HG03460 (cell line): ENCODE measurements around the gene SVEP1.
"Not testable (repeated sequence)": the region's sequence is repeated elsewhere in the genome, so short reads cannot be mapped to it uniquely, and the experiment has no call there.

Experiments
- ATAC-seq: cut with Tn5 transposase; IDR thresholded peaks from one replicate; pipeline ENCODE4 v1.9.1; 2021; ENCODE audit not compliant: unreplicated experiment

Gene SVEP1

DNA sequence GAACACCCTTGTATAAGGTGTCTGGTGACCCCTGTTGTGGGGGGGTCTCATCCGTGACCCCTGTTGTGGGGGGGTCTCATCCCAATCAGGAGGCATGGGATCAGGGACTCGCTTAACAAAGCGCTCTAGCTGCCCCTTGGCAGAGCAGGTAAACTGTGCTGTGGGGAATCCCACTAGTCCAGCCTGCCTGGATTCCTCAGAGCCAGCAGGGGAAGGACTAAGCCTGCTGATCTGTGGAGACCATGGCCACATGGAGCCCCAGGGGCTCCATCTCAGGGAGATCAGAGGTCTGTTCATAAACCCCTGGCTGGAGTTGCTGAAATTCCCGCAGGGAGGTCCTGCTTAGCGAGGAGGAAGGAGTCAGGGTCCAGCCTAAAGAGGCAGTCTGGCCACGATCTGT lies 196.1 kb downstream of the SVEP1 start:
- no peak for ATAC-seq

- ATAC-seq, result no peak
These were observed 196.8 kb downstream of the SVEP1 start for GRCh38 chr9:110382731-110383130.

DNA sequence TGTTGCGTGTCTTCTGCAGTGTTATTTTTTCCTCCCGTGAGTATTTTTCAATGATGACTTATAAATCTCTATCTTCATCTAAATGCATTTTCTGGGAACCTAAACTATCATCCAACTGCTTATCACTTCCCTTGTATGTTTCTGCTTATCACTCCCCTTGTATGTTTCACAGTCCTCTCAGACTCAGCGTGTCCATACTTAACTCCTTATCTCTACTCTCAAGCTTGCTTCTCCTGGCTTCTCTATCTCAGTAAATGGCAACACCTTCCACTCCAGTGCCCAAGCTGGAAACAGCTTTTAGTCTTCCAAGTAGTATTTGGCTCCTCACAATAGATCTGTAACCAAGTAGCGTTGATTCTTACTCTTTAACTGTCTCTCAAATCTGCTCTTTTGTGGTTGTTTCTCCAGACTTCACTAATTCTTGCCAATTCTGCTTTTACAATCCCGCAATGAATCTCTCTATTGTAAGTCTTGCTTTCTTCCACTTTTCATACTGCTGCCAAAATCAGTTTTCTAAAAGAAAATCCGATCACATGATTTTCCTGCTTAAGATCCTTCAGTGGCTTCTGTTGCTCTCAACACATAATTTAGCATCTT lies 208.0 kb downstream of the SVEP1 start:
- ATAC-seq, result no peak

GRCh38 chr9:110370315-110370714 lies 209.2 kb downstream of the SVEP1 start:
- ATAC-seq, result no peak

GRCh38 chr9:110364451-110364850 lies 215.1 kb downstream of the SVEP1 start:
- no peak for ATAC-seq

GRCh38 chr9:110358992-110359391 lies 220.5 kb downstream of the SVEP1 start:
- not testable (repeated sequence) for ATAC-seq

DNA sequence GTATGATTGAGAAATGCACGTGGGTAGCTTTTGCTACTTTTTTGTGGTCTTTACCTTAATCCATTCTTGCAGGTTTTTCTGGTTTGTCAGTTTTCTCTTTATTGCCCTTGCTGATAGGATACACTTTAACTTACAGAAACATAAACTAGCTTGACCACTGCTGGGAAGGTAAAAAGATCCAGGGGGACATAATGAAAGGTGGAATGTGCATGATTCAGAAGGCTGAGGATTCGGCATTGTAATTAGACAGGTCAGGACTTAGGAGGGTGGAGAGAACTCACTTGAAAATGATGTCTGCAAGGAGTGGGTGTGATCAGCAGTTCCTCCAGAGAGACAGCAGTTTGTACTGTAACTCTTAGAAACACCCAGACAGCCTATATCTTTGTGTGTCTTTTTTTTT lies 222.0 kb downstream of the SVEP1 start:
- ATAC-seq, result no peak

DNA sequence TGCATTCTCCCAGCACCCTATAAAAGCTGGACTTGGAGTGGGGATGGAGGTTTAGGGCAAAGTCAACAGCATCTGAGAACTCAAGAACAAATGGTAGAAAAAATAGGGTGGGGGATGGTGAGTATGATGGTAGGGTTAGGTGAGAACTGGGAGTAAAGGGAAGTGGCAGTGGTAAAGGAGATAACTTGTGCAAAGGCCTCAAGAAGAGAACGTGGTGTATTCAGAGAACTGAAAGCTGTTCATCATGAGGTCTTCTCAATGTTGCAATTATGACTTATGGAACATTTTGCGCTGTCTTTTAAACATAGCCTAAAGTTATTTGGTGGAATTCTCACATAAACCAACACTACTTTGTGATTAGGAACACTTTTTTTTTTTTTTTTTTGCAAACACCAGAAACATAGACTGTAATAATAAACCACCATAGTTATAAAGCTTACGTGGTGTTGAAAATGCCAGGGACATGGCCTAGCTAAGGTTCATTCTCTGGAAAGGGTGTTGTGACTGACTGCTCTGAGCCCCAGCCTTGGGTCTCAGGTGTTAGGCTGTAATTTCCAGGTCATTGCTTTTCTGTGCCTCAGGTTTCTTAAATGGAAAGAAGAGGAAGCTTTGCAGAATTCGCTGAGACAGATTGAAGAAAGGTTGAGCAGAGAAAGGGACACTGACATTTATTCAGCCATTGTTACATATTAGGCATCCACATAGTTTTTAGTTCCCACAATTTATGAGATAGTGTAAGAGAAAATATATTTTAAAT lies 222.7 kb downstream of the SVEP1 start:
- no peak for ATAC-seq

DNA sequence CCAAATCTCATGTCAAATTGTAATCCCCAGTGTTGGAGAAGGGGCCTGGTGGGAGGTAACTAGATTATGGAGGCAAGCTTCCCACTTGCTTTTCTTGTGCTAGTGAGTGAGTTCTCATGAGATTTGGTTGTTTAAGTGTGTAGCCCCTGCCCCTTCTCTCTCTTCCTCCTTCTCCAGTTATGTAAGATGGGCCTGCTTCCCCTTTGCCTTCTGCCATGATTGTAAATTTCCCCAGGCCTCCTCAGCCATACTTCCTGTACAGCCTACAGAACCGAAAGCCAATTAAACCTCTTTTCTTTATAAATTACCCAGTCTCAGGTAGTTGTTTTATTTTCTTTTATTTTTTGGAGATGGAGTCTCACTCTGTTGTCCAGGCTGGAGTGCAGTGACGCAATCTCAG lies 223.6 kb downstream of the SVEP1 start:
- ATAC-seq, result no peak

GRCh38 chr9:110351009-110351467 lies 228.5 kb downstream of the SVEP1 start:
- ATAC-seq, result no peak

- no peak for ATAC-seq
These were observed 233.2 kb downstream of the SVEP1 start for GRCh38 chr9:110346325-110346724.

GRCh38 chr9:110344821-110345220 lies 234.7 kb downstream of the SVEP1 start:
- no peak for ATAC-seq

GRCh38 chr9:110343551-110343950 lies 236.0 kb downstream of the SVEP1 start:
- ATAC-seq, result no peak

DNA sequence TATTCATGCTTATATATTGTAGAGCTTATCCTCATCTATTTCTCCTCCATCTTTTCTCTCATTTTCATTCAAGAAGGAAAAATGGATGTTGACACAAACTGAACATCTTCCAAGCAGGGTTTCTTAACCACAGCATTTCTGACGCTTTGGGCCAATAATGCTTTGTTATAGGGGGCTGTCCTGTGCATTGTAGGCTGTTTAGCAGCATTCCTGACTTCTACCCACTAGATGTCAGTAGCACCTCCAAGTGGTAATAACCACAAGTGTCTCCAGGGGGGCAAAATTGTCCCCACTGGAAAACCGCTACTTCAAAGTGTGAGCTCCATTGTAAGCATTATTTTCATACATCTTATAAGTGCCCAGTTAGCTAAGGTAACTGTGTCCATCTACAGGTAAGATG lies 239.2 kb downstream of the SVEP1 start:
- ATAC-seq, result no peak

DNA sequence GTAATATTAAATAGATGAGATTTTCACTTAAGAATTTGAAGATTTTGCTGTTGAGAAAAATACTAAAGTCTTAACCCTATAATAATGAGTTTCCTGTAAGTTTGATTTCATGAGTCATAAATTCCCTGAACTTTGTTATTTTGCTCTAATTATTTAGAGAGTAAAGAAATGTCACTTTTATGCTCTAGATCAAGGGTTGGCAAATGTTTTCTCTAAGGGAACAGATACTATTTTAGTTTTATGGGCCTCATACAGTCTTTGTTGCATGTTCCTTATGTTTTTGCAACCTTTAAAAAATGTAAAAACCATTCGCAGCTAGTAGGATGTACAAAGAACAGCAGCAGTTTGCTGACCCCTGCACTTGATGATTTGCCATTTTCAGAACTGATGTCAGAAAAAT lies 241.4 kb downstream of the SVEP1 start:
- no peak for ATAC-seq

DNA sequence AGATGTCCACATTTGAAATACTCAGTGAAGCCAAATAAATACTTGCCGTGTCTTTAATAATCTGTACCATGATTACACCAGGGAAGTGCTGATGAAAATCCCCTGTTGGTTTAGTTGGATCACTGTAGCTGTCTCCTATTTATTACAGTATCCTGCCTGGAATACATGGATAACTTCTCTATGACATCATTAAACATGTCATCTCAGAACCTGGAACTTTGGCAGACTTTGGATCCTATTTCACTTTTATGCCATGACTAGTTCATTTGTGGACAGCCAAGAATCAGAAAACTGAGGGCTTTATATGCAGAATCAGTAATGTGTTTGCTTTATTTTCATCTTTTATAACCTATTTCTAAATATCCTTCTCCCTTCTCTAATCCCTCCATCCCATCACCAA lies 241.8 kb downstream of the SVEP1 start, which contains the start of gene TXNDC8:
TSS of gene TXNDC8 (minus strand) at position 137 of the 400 bp plus-strand sequence.
- ATAC-seq, result no peak

DNA sequence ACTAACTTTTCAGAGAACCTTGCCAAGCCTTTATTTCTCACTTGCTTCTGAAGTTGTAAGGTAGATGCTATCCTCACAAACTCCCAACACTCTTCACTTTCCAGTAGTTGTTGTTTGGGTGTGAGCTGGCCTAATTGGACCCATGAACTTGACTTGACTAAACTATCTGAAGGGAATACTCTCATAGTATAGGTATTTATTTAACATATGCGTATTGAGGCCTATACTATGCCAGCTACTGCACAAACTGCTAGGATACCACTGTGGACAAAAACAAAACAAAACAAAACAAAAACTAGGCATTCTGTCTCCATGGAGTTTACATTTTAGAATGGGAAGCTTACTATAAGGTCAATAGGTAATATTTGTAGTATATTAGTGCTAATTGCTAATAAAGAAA lies 243.2 kb downstream of the SVEP1 start:
- no peak for ATAC-seq

DNA sequence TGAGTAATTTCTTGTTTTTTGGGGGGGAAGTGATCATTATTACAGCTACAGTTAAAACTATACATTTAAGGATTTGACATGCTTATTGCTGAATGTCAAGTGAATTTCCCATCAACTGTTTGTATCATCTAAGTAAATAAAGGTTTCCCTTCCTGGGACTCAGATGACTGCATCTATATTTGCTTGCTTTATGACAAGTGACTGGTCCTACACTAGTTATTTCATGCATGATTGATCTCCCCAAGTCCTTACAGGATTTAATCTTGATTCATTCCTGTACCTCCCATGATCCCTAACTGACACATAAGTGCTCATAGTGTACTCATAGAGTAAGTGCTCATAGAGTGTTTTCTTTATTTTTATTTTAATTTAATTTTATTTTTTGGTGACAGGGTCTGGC lies 244.7 kb downstream of the SVEP1 start:
- ATAC-seq, result peak; percentile 15

- peak; percentile 78 for ATAC-seq
These were observed 245.4 kb downstream of the SVEP1 start for GRCh38 chr9:110334183-110334582.

GRCh38 chr9:110332766-110333165 lies 246.8 kb downstream of the SVEP1 start:
- no peak for ATAC-seq

DNA sequence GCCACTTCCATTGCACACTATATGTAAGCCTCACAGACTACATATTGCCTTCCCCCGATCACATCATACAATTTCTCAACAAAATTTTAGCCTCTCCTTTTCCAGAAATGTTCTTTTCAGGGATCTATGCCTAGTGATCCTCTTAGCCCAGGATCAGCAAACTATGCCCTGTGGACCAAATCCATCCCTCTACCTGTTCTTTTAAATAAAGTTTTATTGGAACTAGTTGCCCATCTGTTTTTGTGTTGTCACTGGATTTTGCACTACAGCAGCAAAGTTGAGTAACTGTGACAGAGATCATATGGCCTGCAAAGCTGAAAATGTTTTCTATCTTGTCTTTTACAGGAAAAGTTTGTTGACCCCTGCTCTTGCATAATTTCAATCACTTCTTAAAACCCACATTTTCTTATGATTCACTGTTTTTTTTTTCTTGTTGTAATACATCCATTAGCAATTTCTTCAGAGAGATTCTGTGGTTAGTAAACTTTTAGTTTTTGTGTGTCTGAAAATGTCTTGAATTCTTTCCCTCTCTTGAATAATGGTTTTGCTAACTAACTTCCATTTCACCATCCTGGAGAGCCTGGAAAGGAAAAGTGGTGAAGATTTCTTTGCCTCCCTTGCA lies 248.9 kb downstream of the SVEP1 start:
- no peak for ATAC-seq

GRCh38 chr9:110329639-110330230 lies 249.8 kb downstream of the SVEP1 start:
- no peak for ATAC-seq
